K562 (cell line): ENCODE data around the gene LRP3. TPM values are rescaled to one million over a fixed set of nuclear protein-coding genes. Genes with fewer than 3 reads are reported as not detected.

ENCODE experiments used
- ATAC-seq: fragments of 200-7000 bp; cut with Tn5 transposase; 3 replicates; pipeline ENCODE4 v1.9.1; 2020; ENCODE audit warnings: moderate library complexity
- BruUV-seq: library from RNA; stranded (reverse); fragments of 400-500 nt; replicated peaks from 2 replicates; lab custom pipeline; 2021; lab: Mats Ljungman, UMichigan
- CTCF ChIA-PET: fragments of 300-600 bp; formaldehyde crosslinking; extraction: SDS; loops from one replicate; lab custom pipeline; 2021; ENCODE audit warnings: low intra/inter-chr PET ratio; lab: Yijun Ruan, JAX
- POLR2A ChIA-PET: fragments of 300-600, 350-650 bp; sonication (Branson Sonifier 250); formaldehyde crosslinking; extraction: SDS; loops from one replicate; lab custom pipeline; 2021; ENCODE audit warnings: antibody characterized with exemption, inconsistent platforms; lab: Yijun Ruan, JAX
- DNase-seq, 4 experiments: peaks; one replicate each; pipeline versions ENCODE4 v3.0.0 to v3.0.0-alpha.2; 2011 to 2018; ENCODE audit warnings: low spot score in 3 of 4, mixed read lengths in 3 of 4; ENCODE audit errors: extremely low read depth in 1 of 4
- FAIRE-seq: peaks from 2 replicates; lab custom pipeline; 2011; peaks lifted over from hg19 to GRCh38; lab: Jason Lieb, UNC
- H2AFZ ChIP-seq: 2 replicates; pipeline ENCODE4 v1.6.0; 2011; ENCODE audit warnings: low read depth, low read length, control low read depth, inconsistent platforms
- H3K27ac ChIP-seq: fragments of 200-600 bp; 3 replicates; pipeline ENCODE4 v1.8.0; 2011; ENCODE audit warnings: low read depth, mild to moderate bottlenecking, control low read depth, inconsistent platforms, low read length, moderate library complexity, mixed read lengths; ENCODE audit errors: extremely low read depth
- H3K27me3 ChIP-seq, 2 experiments: fragments of 300-600 bp in 1 of 2; 2 replicates in 1 of 2; 3 replicates in 1 of 2; pipeline versions ENCODE4 v1.6.0 to v1.8.0; 2011; ENCODE audit warnings: inconsistent platforms in 2 of 2, low read length in 2 of 2, mild to moderate bottlenecking in 1 of 2, mixed read lengths in 1 of 2, moderate library complexity in 1 of 2; ENCODE audit not compliant: control insufficient read depth in 2 of 2, insufficient read depth in 2 of 2
- H3K36me3 ChIP-seq: fragments of 300-600 bp; 3 replicates; pipeline ENCODE4 v1.8.0; 2011; ENCODE audit warnings: mild to moderate bottlenecking, low read length, inconsistent platforms; ENCODE audit not compliant: control insufficient read depth, insufficient read depth
- H3K4me1 ChIP-seq, 2 experiments: fragments of 200-600 bp in 1 of 2; replicated peaks in 1 of 2; 2 replicates in 1 of 2; 3 replicates in 1 of 2; pipeline versions ENCODE4 v1.5.1 to v1.8.0; 2011; ENCODE audit warnings: inconsistent platforms in 2 of 2, low read length in 2 of 2, mild to moderate bottlenecking in 1 of 2, mixed read lengths in 1 of 2, moderate library complexity in 1 of 2; ENCODE audit not compliant: control insufficient read depth in 2 of 2, insufficient read depth in 2 of 2
- H3K4me2 ChIP-seq: 2 replicates; pipeline ENCODE4 v1.6.1; 2011; ENCODE audit warnings: low read length, control low read depth, inconsistent platforms, mixed read lengths; ENCODE audit not compliant: insufficient read depth
- H3K4me3 ChIP-seq: fragments of 200-600 bp; sonication (generic), shearing (Covaris generic); 2 replicates; pipeline ENCODE4 v1.5.1; 2016; ENCODE audit warnings: control low read depth, inconsistent platforms
- H3K79me2 ChIP-seq: fragments of 200-600 bp; 3 replicates; pipeline ENCODE4 v1.8.0; 2011; ENCODE audit warnings: low read length, inconsistent platforms; ENCODE audit not compliant: control insufficient read depth, insufficient read depth
- H3K9ac ChIP-seq, 2 experiments: 2 replicates each; pipeline versions ENCODE4 v1.6.0 to v1.6.1; 2011; ENCODE audit warnings: low read depth in 2 of 2, low read length in 2 of 2, control low read depth in 1 of 2, inconsistent platforms in 1 of 2, mild to moderate bottlenecking in 1 of 2, mixed read lengths in 1 of 2; ENCODE audit not compliant: insufficient read depth in 1 of 2
- H3K9me1 ChIP-seq: one replicate; pipeline ENCODE4 v1.6.0; 2011; ENCODE audit warnings: inconsistent platforms, mild to moderate bottlenecking, low read length, moderate library complexity; ENCODE audit not compliant: control insufficient read depth, insufficient read depth
- H3K9me3 ChIP-seq: replicated peaks from 2 replicates; pipeline ENCODE4 v1.5.1; 2011; ENCODE audit warnings: low read depth, low read length, inconsistent platforms; ENCODE audit not compliant: control insufficient read depth, insufficient read depth
- H4K20me1 ChIP-seq: replicated peaks from 2 replicates; pipeline ENCODE4 v1.6.1; 2011; ENCODE audit warnings: low read length, inconsistent platforms, mixed read lengths; ENCODE audit not compliant: control insufficient read depth, insufficient read depth
- CEBPZ ChIP-seq: fragments of 150-350 bp; IDR thresholded peaks from 2 replicates; pipeline ENCODE4 v1.6.1; 2014; ENCODE audit warnings: low read depth, mild to moderate bottlenecking, low read length, borderline replicate concordance
- CTCF ChIP-seq, 3 experiments: IDR thresholded peaks in 2 of 3; conservative IDR thresholded peaks in 1 of 3; 2 replicates each; pipeline ENCODE4 v1.5.1; 2011 to 2012; ENCODE audit warnings: low read length in 3 of 3, mild to moderate bottlenecking in 3 of 3, control low read depth in 2 of 3, improper control_type of control experiment in 1 of 3, inconsistent platforms in 1 of 3, low read depth in 1 of 3, mixed read lengths in 1 of 3, moderate library complexity in 1 of 3; ENCODE audit not compliant: insufficient read depth in 2 of 3
- MAFF ChIP-seq: IDR thresholded peaks from 2 replicates; pipeline ENCODE4 v1.6.1; 2012; ENCODE audit warnings: low read length, improper control_type of control experiment
- MTA1 ChIP-seq: fragments of 450-650 bp; IDR thresholded peaks from 2 replicates; pipeline ENCODE4 v1.6.1; 2017; ENCODE audit warnings: borderline replicate concordance
- PURB ChIP-seq: sonication (generic); formaldehyde crosslinking; IDR thresholded peaks from 2 replicates; pipeline ENCODE4 v1.9.0; 2021; ENCODE audit warnings: low read depth, mild to moderate bottlenecking, missing genetic modification reagents
- RAD51 ChIP-seq: fragments of 450-650 bp; IDR thresholded peaks from 2 replicates; pipeline ENCODE4 v1.7.1; 2016; ENCODE audit warnings: low read depth, mild to moderate bottlenecking, borderline replicate concordance
- TSC22D4 ChIP-seq: fragments of 450-650 bp; IDR thresholded peaks from 2 replicates; pipeline ENCODE4 v1.6.1; 2016; ENCODE audit warnings: missing genetic modification characterization, missing biosample characterization, control low read depth
- ZBTB7A ChIP-seq: IDR thresholded peaks from 2 replicates; pipeline ENCODE4 v1.6.1; 2011; ENCODE audit warnings: low read depth, mild to moderate bottlenecking, low read length, moderate library complexity, borderline replicate concordance; ENCODE audit not compliant: control insufficient read depth
- ZFP36 ChIP-seq: fragments of 150-350 bp; IDR thresholded peaks from 2 replicates; pipeline ENCODE4 v1.6.1; 2018; ENCODE audit warnings: low read length, low read depth; ENCODE audit not compliant: partially characterized antibody
- WGBS: fragments of 100-300 bp; shearing (Covaris generic); methylation state at CpG from one replicate; pipeline ENCODE4 v1.1.6; 2016; ENCODE audit warnings: low coverage, mixed read lengths; ENCODE audit not compliant: insufficient coverage; ENCODE audit errors: missing lambda C conversion rate; 5-methylcytosine and 5-hydroxymethylcytosine counted together
- in situ Hi-C: fragments of 300-500 bp; cut with MboI; formaldehyde crosslinking; loops from 4 replicates; pipeline ENCODE4 v1.15.0; 2018; ENCODE audit warnings: inconsistent platforms, mixed read lengths
- intact Hi-C: fragments of 100-400 bp; cut with micrococcal nuclease; formaldehyde crosslinking; loops from 2 replicates; pipeline ENCODE4 v1.14.2; 2022
- polyA plus RNA-seq, 8 experiments: library from polyadenylated mRNA; depleted of rRNA in 4 of 8; stranded (reverse) in 5 of 8; unstranded in 3 of 8; fragments of >200 nt; fragmentation: Nextera tagmentation in 2 of 8; fragmentation: Illumina TruSeq in 1 of 8; extraction: Ambion mirVana in 2 of 8; extraction: Trizol in 1 of 8; gene quantifications; 2 replicates each; pipeline versions ENCODE4 v1.2.1 to v1.2.3, GENCODE V29; 2011 to 2014; ENCODE audit warnings: inconsistent platforms in 1 of 8, missing spikeins in 1 of 8
- total RNA-seq, 7 experiments: library from RNA; depleted of rRNA in 6 of 7; stranded (reverse); fragments of >200 nt in 6 of 7; fragmentation: Illumina TruSeq in 2 of 7; extraction: Trizol in 2 of 7; gene quantifications; 2 replicates each; pipeline versions ENCODE4 v1.2.1 to v1.2.3, GENCODE V29; 2011 to 2021; ENCODE audit warnings: low replicate concordance in 1 of 7

Gene LRP3
- total and polyA plus RNA-seq, 9 of the 15 experiments (the other 6 are each of a cell fraction or from before 2014, with no cell fraction given) = 0.29 TPM; not detected in 8

- TF ChIP-seq CEBPZ (no peak), MTA1 (no peak), MAFF (no peak)
- TF ChIP-seq, all 486 proteins: peak for 0
Observed at GRCh38 chr19:33217881-33218280, 23.8 kb downstream of the LRP3 start (continued).

GRCh38 chr19:33219261-33219815 lies 25.2 kb downstream of the LRP3 start:
- no peak overlapping the region for H3K27ac ChIP-seq
- H3K9me3 ChIP-seq = no peaks in the 10 kb centered on the region
- CTCF ChIA-PET = no interaction called here
- DNase-seq (peak in 1 of 4 experiments; percentile 18), FAIRE-seq (no peak), ATAC-seq (peak; percentile 59)
- H2AFZ ChIP-seq = no peak overlapping the region
- no peak overlapping the region for H3K9ac ChIP-seq
- H3K36me3 ChIP-seq = no peaks in the 10 kb centered on the region
- H3K4me1 ChIP-seq = peaks cover 0 to 13% of the 10 kb centered on the region in 2 experiments; a peak in 2 of 5 replicates
- H3K9me1 ChIP-seq = no peaks in the 10 kb centered on the region
- TF ChIP-seq ZFP36 = peak; percentile 80
- TF ChIP-seq TSC22D4 (tag) = no peak
- no peak for TF ChIP-seq RAD51
- TF ChIP-seq CTCF (IDR thresholded peaks at IDR 0.05 in 2 of 3, conservative IDR thresholded peaks at IDR 0.05 in 1 of 3; ENCODE audit: insufficient read depth in 2 of 3, low read depth in 1 of 3, low read length in 3 of 3) = peak; percentile 35 to 45 (median 39); a peak in 4 of 6 replicates
- TF ChIP-seq PURB (CRISPR knock-in tag) = no peak
- TF ChIP-seq ZBTB7A = peak; percentile 34; the same call in 1 of the 2 replicates
- peaks cover 38 to 72% of the 10 kb centered on the region in 2 experiments for H3K27me3 ChIP-seq
- no peaks in the 10 kb centered on the region for H3K79me2 ChIP-seq
- WGBS = 2% methylated on average over 12 of the region's 12 CpGs
- no peak overlapping the region for H3K4me2 ChIP-seq
- no TSS peak for BruUV-seq
- intact Hi-C loops (no loop called here), in situ Hi-C loops (no loop called here)
- H4K20me1 ChIP-seq = peaks cover 12% of the 10 kb centered on the region
- POLR2A ChIA-PET = interaction anchor here (0.6 kb wide), 1 partner anchor 110 kb away, joined by 3 read pairs; no protein-coding TSS in a partner anchor
- no peak overlapping the region for H3K4me3 ChIP-seq
